SU-DHL-6 (cell line): ENCODE results near the gene MICAL2.

Experiments used
- H2AFZ ChIP-seq: fragments of 200-600 bp; sonication (generic); 2 replicates; pipeline ENCODE4 v1.6.1; 2014; ENCODE audit warnings: low read depth, mild to moderate bottlenecking, moderate library complexity, mixed read lengths, antibody characterized with exemption, low read length; ENCODE audit not compliant: severe bottlenecking
- H3F3A ChIP-seq: fragments of 200-600 bp; shearing (Covaris generic); 2 replicates; pipeline ENCODE4 v1.6.0; 2016; ENCODE audit warnings: antibody characterized with exemption, mild to moderate bottlenecking; ENCODE audit not compliant: insufficient read depth
- H3K27ac ChIP-seq: fragments of 200-600 bp; sonication (generic); 2 replicates; pipeline ENCODE4 v1.5.1; 2016; ENCODE audit warnings: low read depth, mild to moderate bottlenecking, low read length, moderate library complexity, mixed read lengths
- H3K27me3 ChIP-seq: fragments of 200-600 bp; sonication (generic), shearing (Covaris generic); 2 replicates; pipeline ENCODE4 v1.6.0; 2014; ENCODE audit warnings: mild to moderate bottlenecking, low read length
- H3K36me3 ChIP-seq: fragments of 200-600 bp; sonication (generic); 2 replicates; pipeline ENCODE4 v1.6.1; 2014; ENCODE audit warnings: mild to moderate bottlenecking, low read length, mixed read lengths
- H3K4me2 ChIP-seq: fragments of 300-600, 200-600 bp; shearing (Covaris generic), sonication (generic); 2 replicates; pipeline ENCODE4 v1.6.0; 2014; ENCODE audit warnings: low read length, low read depth, mild to moderate bottlenecking; ENCODE audit not compliant: poor library complexity, severe bottlenecking
- H3K4me3 ChIP-seq: fragments of 200-600 bp; sonication (generic); 2 replicates; pipeline ENCODE4 v1.5.1; 2014; ENCODE audit warnings: antibody characterized with exemption, low read length, mild to moderate bottlenecking, mixed read lengths; ENCODE audit not compliant: insufficient read depth, poor library complexity, severe bottlenecking
- H3K79me2 ChIP-seq: fragments of 200-600 bp; sonication (generic); 2 replicates; pipeline ENCODE4 v1.6.1; 2014; ENCODE audit warnings: mild to moderate bottlenecking, low read length, moderate library complexity; ENCODE audit not compliant: insufficient read depth
- H3K9ac ChIP-seq: fragments of 200-600 bp; sonication (generic); 2 replicates; pipeline ENCODE4 v1.7.0; 2014; ENCODE audit warnings: mild to moderate bottlenecking, low read length
- H3K9me2 ChIP-seq: fragments of 200-600 bp; sonication (generic); replicated peaks from 2 replicates; pipeline ENCODE4 v1.6.1; 2014; ENCODE audit warnings: low read length; ENCODE audit not compliant: insufficient read depth
- H3K9me3 ChIP-seq: fragments of 200-600 bp; sonication (generic); 2 replicates; pipeline ENCODE4 v1.6.1; 2014; ENCODE audit warnings: low read length, mixed read lengths; ENCODE audit not compliant: insufficient read depth
- H4K20me1 ChIP-seq: fragments of 200-600 bp; sonication (generic); 2 replicates; pipeline ENCODE4 v1.6.1; 2014; ENCODE audit warnings: low read depth, mild to moderate bottlenecking, antibody characterized with exemption, low read length, moderate library complexity, mixed read lengths
- CTCF ChIP-seq: fragments of 200-600 bp; sonication (generic); IDR thresholded peaks from one replicate; pipeline ENCODE4 v1.5.1; 2017; ENCODE audit warnings: antibody characterized with exemption, mild to moderate bottlenecking, low read length, moderate library complexity; ENCODE audit not compliant: insufficient read depth, poor library complexity, severe bottlenecking
- EZH2phosphoT487 ChIP-seq: fragments of 200-600 bp; sonication (generic), shearing (Covaris generic); conservative IDR thresholded peaks from 2 replicates; pipeline ENCODE4 v1.6.1; 2018; ENCODE audit warnings: mild to moderate bottlenecking, antibody characterized with exemption, low read length, moderate library complexity, mixed read lengths

Gene MICAL2

GRCh38 chr11:12291313-12291712, 180.9 kb downstream of the MICAL2 start:
- Histone ChIP-seq H3K36me3 (no peaks in the 10 kb centered on the region), H3K4me2 (no peak overlapping the region), H3F3A (no peaks in the 10 kb centered on the region), H3K9me2 (no peaks in the 10 kb centered on the region), H3K9me3 (no peaks in the 10 kb centered on the region), H2AFZ (no peak overlapping the region), H3K27ac (no peak overlapping the region), H3K4me3 (no peak overlapping the region), H4K20me1 (no peaks in the 10 kb centered on the region), H3K9ac (no peak overlapping the region), H3K79me2 (no peaks in the 10 kb centered on the region), H3K27me3 (no peaks in the 10 kb centered on the region; the same call in 1 of the 2 replicates)
- no peak for TF ChIP-seq EZH2phosphoT487
- no peak for TF ChIP-seq CTCF

GRCh38 chr11:12291766-12292165, 181.4 kb downstream of the MICAL2 start:
- H3K4me3 ChIP-seq, result no peak overlapping the region
- no peaks in the 10 kb centered on the region for H4K20me1 ChIP-seq
- H3K9me2 ChIP-seq, result no peaks in the 10 kb centered on the region
- no peaks in the 10 kb centered on the region; the same call in 1 of the 2 replicates for H3K27me3 ChIP-seq
- no peak overlapping the region for H3K4me2 ChIP-seq
- no peak overlapping the region for H3K27ac ChIP-seq
- H3K79me2 ChIP-seq, result no peaks in the 10 kb centered on the region
- H2AFZ ChIP-seq, result no peak overlapping the region
- no peaks in the 10 kb centered on the region for H3F3A ChIP-seq
- no peaks in the 10 kb centered on the region for H3K36me3 ChIP-seq
- TF ChIP-seq EZH2phosphoT487, result no peak
- no peak for TF ChIP-seq CTCF
- no peaks in the 10 kb centered on the region for H3K9me3 ChIP-seq
- H3K9ac ChIP-seq, result no peak overlapping the region

- Histone ChIP-seq H3K4me2 (no peak overlapping the region), H3K9me3 (no peaks in the 10 kb centered on the region), H3F3A (no peaks in the 10 kb centered on the region), H3K9ac (no peak overlapping the region), H2AFZ (no peak overlapping the region), H3K27me3 (no peaks in the 10 kb centered on the region; the same call in 1 of the 2 replicates), H3K9me2 (no peaks in the 10 kb centered on the region), H3K36me3 (no peaks in the 10 kb centered on the region; the same call in 1 of the 2 replicates), H4K20me1 (no peaks in the 10 kb centered on the region), H3K79me2 (no peaks in the 10 kb centered on the region), H3K4me3 (no peak overlapping the region), H3K27ac (no peak overlapping the region)
- no peak for TF ChIP-seq CTCF
- TF ChIP-seq EZH2phosphoT487, result no peak
Measured at GRCh38 chr11:12292766-12293165, 182.4 kb downstream of the MICAL2 start.
